PFSK-1 (cell line): Measurements from ENCODE around the gene IMPG1.

ENCODE experiments used
- FOXP2 ChIP-seq: optimal IDR thresholded peaks from 2 replicates; pipeline ENCODE3; 2011; ENCODE audit warnings: borderline replicate concordance, control low read depth, inconsistent platforms; ENCODE audit not compliant: insufficient read depth; ENCODE audit errors: extremely low read length, extremely low read depth
- POLR2AphosphoS5 ChIP-seq: IDR thresholded peaks from 2 replicates; pipeline ENCODE4 v1.6.1; 2012; ENCODE audit warnings: low read depth, mild to moderate bottlenecking, control low read depth, low read length, moderate library complexity
- REST ChIP-seq, 2 experiments: IDR thresholded peaks; 2 replicates each; pipeline versions ENCODE4 v1.6.1 to v1.8.0; 2011 to 2012; ENCODE audit warnings: low read depth in 2 of 2, low read length in 2 of 2, control low read depth in 1 of 2, inconsistent platforms in 1 of 2, mild to moderate bottlenecking in 1 of 2, moderate library complexity in 1 of 2; ENCODE audit not compliant: insufficient read depth in 1 of 2
- TAF1 ChIP-seq: IDR thresholded peaks from 2 replicates; pipeline ENCODE4 v1.6.1; 2012; ENCODE audit warnings: low read length, control low read depth, borderline replicate concordance; ENCODE audit not compliant: insufficient read depth

DNA sequence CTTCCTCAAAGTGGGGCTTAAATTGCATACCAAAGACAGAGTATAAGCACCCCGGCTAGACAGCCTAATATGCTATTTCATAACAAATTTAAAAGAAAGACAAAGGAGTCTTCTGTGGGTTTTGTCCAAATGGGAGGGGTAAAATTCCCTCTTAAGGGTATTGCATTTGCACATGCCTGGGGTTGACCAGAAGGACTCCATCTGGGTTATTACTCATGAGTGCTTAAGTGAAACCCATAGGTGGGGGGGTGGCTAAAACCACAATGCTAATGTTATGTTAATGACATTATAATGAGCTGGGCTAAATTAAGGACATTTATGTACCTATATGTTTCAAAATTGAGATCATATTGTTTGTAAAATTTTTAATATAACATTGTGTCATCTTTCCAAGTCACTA, 15.0 kb downstream of the IMPG1 start:
- no peak for TF ChIP-seq REST (IDR thresholded peaks at IDR 0.05; ENCODE audit: insufficient read depth in 1 of 2, low read depth in 2 of 2, low read length in 2 of 2)
- TF ChIP-seq POLR2AphosphoS5 = no peak
- no peak for TF ChIP-seq FOXP2
- no peak for TF ChIP-seq TAF1
